Right renal cortex interstitium (tissue), 3 donors: ENCODE results near the gene HDAC1. TPM values are rescaled to one million over a fixed set of nuclear protein-coding genes. Genes with fewer than 3 reads are reported as not detected.
"Not testable (repeated sequence)": the region's sequence is repeated elsewhere in the genome, so short reads cannot be mapped to it uniquely, and the experiment has no call there.

Experiments
- DNase-seq, 3 donors: peaks; one replicate each; pipeline ENCODE4 v3.0.0-alpha.2; 2013; ENCODE audit warnings: low read depth in 3 of 3, low spot score in 2 of 3
- polyA plus RNA-seq, 3 donors: library from polyadenylated mRNA; unstranded; fragments of 120-200 nt; gene quantifications; one replicate each; pipeline ENCODE4 v1.2.1, GENCODE V29; 2013; ENCODE audit not compliant: insufficient read length in 3 of 3

The HDAC1 gene
- polyA plus RNA-seq, 3 donors, result 173 to 203 (median 193) TPM

DNA sequence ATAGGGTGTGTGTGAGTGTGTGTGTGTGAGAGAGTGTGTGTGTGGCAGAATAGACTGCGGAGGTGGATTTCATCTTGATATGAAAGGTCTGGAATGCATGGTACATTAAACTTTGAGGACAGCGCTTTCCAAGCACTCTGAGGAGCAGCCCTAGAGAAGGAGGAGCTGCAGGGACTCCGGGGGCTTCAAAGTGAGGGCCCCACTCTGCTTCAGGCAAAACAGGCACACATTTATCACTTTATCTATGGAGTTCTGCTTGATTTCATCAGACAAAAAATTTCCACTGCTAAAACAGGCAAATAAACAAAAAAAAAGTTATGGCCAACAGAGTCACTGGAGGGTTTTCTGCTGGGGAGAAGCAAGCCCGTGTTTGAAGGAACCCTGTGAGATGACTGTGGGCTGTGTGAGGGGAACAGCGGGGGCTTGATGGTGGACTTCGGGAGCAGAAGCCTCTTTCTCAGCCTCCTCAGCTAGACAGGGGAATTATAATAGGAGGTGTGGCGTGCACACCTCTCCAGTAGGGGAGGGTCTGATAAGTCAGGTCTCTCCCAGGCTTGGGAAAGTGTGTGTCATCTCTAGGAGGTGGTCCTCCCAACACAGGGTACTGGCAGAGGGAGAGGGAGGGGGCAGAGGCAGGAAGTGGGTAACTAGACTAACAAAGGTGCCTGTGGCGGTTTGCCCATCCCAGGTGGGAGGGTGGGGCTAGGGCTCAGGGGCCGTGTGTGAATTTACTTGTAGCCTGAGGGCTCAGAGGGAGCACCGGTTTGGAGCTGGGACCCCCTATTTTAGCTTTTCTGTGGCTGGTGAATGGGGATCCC is 18.3 kb upstream of the HDAC1 start:
- DNase-seq, result no peak

DNA sequence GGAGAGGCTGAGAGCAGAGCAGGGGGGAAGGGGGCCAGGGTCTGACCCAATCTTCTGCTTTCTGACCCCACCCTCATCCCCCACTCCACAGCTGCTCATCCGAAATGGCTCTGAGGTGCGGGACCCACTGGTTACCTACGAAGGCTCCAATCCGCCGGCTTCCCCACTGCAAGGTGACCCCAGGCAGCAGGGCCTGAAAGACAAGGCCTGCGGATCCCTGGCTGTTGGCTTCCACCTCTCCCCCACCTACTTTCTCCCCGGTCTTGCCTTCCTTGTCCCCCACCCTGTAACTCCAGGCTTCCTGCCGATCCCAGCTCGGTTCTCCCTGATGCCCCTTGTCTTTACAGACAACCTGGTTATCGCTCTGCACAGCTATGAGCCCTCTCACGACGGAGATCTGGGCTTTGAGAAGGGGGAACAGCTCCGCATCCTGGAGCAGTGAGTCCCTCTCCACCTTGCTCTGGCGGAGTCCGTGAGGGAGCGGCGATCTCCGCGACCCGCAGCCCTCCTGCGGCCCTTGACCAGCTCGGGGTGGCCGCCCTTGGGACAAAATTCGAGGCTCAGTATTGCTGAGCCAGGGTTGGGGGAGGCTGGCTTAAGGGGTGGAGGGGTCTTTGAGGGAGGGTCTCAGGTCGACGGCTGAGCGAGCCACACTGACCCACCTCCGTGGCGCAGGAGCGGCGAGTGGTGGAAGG is 17.1 kb upstream of the HDAC1 start:
- no peak for DNase-seq

DNA sequence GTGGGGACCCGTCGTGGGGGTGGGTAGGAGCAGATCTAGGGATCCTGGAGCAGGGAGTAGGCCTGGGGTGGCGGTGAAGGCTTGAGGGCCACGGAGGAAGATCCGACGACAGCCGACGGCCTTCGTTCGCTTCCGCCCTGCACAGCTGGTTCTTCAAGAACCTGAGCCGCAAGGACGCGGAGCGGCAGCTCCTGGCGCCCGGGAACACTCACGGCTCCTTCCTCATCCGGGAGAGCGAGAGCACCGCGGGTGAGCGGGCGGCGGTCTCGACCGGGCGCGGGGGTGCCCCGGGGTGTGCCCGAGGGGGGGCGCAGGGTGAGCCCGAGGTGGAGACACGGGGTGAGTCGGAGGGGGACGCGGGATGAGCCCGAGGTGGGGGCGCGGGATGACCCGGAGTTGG is 16.5 kb upstream of the HDAC1 start:
- no peak for DNase-seq

DNA sequence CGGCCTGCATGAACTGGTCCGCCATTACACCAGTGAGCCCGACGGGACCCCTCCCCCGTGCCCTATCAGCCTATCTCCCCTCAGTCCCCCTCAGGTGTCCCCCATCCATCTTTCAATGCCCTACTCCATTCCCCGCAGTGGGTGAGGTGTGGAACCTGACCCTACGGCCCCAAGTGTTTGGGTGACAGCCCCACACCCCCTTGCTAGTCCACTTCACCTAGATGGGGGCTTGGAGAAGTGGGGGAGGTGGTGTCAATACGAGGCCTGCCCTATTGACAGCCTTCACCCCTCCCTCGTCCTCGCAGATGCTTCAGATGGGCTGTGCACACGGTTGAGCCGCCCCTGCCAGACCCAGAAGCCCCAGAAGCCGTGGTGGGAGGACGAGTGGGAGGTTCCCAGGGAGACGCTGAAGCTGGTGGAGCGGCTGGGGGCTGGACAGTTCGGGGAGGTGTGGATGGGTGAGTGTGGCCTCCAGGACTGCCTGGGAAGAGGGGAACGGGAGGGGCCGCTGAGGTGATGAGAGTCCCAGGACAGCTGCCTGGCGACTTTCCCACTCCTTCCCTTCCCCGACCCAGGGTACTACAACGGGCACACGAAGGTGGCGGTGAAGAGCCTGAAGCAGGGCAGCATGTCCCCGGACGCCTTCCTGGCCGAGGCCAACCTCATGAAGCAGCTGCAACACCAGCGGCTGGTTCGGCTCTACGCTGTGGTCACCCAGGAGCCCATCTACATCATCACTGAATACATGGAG is 15.7 kb upstream of the HDAC1 start:
- DNase-seq, result no peak

DNA sequence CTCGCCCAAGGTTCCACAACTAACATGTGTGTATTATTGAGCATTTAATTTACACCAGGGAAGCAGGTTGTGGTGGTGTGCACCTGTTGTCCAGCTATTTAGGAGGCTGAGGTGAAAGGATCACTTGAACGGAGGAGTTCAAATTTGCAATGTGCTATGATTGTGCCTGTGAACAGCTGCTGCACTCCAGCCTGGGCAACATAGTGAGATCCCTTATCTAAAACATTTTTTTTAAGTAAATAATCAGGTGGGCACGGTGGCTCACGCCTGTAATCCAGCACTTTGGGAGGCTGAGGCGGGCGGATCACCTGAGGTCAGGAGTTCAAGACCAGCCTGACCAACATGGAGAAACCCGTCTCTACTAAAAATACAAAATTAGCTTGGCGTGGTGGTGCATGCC is 7.1 kb upstream of the HDAC1 start:
- DNase-seq, result not testable (repeated sequence)

DNA sequence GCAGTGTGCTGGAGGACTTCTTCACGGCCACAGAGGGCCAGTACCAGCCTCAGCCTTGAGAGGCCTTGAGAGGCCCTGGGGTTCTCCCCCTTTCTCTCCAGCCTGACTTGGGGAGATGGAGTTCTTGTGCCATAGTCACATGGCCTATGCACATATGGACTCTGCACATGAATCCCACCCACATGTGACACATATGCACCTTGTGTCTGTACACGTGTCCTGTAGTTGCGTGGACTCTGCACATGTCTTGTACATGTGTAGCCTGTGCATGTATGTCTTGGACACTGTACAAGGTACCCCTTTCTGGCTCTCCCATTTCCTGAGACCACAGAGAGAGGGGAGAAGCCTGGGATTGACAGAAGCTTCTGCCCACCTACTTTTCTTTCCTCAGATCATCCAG is 6.2 kb upstream of the HDAC1 start:
- no peak for DNase-seq

DNA sequence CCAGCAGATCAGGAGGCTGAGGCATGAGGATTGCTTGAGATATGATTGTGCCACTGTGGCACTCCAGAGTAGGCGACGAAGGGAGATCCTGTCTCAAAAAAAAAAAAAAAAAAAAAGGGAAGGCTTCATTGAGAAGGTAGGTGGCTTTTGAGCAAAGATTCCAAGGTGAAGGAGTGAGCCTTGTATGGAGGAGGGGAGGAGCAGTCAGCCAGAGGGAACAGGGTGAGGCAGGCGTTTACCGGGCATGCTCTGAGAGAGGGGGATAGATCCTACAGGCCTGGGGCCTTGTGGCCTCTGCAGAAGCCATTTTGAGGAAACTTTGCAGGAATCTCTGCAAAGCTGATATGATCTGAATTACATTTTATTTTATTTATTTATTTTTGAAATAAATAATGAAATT is 5.1 kb upstream of the HDAC1 start:
- no peak for DNase-seq

DNA sequence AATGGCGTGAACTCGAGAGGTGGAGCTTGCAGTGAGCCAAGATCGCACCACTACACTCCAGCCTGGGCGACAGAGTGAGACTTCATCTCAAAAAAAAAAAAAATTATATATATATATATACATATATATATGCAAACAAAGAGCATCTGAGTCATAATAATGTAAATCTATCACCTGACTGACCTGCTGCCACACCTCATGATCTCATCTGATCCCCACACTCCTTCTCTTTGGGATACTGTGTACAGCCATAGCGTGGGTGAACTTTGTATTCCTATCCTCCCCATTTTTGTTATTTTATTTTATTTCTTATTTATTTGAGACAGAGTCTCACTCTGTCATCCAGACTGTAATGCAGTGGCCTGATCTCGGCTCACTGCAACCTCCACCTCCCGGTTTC is 2.6 kb upstream of the HDAC1 start:
- DNase-seq, result no peak

DNA sequence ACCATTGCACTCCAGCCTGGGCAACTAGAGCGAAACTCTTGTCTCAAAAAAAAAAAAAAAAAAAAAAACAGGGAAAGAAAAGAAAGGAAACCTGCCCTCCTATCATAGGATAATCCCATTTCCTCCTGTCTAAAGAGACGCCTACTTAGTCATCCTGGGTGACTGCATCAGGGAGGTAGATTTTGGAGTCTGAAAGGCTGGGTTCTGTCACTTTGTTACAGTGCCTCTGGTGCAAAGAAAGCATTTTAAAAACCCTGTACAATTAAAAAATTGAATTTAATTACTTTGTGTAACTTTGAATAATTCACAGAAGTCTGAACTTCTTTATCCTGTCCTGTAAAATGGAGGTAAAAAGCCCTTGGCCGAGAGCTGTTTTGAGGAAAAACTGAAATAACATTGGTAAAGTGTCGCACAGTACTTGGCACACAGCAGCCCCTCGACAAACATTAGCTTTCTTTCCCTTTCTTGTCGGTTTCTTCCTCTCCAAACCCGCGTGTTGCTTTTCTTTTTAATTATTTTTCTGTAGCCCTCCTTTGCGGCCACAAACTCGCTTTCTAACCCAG is 657 bp upstream of the HDAC1 start:
- DNase-seq, result no peak

DNA sequence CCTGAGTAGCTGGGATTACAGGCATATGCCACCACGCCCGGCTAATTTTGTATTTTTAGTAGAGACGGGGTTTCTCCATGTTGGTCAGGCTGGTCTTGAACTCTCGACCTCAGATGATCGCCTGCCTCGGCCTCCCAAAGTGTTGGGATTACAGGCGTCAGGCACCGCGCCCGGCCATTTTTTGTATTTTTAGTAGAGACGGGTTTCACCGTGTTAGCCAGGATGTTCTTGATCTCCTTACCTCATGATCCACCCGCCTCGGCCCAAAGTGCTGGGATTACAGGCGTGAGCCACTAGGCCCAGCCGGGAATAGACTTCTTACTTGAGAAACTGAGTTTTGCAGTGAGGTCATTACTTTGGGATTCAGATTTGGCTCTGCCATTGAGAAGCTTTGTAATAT is 6.3 kb downstream of the HDAC1 start:
- DNase-seq, result not testable (repeated sequence)

DNA sequence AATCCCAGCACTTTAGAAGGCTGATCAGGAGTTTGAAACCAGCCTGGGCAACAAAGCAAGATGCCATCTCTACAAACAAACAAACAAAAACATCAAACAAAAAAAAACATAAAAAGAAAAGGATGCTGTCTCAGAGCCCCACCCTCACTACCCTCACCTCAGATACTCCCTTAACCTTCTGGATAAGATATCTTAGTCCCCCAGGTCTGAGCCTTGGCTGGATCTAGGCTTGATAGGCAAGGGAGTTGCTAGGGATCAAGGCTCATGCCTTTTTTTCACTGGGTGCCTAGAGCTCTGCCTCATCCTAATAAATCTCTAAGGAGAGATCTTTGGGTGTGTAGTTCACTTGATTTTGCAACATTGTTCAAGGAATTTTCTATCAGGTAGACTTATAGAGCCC is 7.4 kb downstream of the HDAC1 start:
- no peak for DNase-seq

DNA sequence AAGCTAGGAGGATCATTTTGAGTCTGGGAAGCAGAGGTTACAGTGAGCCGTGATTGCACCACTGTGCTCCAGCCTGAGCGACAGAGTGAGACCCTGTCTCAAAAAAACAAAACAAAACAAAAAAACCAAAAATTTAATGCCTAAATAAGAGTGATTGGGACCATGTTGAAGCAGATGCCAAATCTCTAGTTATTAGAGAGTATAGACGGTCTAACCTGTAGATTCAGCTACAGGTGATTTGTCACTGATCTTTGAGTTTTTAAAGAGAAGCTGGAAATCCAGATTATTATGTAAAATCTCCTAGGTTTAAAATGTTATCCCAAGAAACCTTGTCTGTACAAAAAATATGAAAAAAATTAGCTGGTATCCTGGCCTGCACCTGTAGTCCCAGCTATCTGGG is 11.5 kb downstream of the HDAC1 start:
- DNase-seq, result no peak

DNA sequence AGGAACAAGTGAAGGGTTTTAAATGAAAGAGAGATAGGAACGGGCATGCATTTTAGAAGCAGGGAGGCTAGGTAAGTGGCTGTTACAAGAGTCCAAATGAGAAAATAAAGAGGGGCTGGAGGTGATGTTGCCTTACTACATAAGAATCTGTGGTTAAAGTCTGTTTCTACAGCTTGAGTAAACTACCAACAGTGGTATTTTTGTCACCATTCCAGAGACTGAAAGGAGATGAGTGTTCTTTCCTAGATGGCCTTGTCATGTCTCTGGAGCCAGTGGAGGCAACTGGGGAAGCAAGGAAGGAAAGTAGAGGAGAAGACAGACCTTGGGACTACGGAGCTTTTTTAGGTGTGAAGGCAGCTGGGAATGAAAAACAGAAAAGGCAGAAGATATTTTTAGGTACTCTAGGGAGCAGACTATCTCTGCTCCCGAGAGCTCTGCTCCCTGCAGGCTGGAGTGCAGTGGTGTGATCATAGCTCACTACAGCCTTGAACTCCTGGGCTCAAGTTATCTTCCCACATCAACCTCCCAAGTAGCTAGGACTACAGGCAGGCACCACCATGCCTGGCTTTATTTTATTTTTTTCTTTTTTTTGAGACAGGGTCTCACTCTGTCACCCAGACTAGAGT is 12.2 kb downstream of the HDAC1 start:
- no peak for DNase-seq

DNA sequence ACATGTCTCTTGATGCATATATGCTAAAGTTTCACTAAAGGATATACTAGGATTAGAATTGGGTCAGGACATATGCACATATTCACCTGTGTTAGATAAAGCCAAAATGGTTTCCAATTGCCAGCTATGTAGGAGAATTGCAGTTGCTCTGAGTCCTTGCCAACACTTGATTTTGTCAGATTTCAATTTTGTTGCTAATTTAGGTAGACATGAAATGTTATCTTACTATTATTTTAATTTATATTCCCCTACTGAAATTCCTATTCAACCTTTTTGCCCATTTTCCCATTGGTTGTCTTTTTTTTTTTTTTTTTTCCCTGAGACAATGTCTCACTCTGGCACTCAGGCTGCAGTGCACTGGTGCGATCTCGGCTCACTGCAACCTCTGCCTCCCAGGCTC is 13.4 kb downstream of the HDAC1 start:
- no peak for DNase-seq

DNA sequence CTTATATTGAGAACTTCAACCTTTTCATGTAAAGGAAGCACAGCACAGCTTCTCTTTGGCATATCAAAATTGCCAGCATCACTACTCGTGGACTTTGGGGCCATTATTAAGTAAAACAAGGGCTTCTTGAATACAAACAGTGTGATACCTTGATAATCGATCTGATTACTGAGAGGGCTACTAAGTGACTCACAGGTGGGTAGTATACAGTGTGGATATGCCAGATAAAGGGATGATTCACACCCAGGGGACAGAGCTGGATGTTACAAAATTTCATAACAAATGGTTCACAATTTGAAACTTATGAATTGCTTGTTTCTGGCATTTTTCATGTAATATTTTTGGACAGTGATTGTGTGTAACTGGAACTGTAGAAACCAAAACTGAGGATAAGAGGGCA is 15.4 kb downstream of the HDAC1 start:
- no peak for DNase-seq

DNA sequence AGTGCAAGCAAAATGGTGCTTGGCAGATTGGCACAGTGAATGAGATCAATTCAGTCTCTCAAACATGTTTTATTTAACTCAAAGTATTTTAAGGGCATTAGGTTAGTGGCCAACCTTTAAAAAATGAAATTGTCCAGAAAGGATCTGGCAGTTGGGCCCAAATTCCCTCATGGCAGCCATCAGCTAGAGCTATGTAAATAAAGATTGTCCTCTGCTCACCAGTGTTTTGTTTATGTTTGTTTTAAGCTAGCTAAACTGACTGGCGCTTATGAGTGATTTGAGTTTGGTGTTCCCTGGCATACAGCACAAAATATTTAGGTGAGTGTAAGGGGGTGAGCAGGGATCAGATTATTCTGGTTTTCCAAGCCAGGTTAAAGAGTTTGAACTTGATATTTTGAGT is 18.1 kb downstream of the HDAC1 start:
- DNase-seq, result no peak

DNA sequence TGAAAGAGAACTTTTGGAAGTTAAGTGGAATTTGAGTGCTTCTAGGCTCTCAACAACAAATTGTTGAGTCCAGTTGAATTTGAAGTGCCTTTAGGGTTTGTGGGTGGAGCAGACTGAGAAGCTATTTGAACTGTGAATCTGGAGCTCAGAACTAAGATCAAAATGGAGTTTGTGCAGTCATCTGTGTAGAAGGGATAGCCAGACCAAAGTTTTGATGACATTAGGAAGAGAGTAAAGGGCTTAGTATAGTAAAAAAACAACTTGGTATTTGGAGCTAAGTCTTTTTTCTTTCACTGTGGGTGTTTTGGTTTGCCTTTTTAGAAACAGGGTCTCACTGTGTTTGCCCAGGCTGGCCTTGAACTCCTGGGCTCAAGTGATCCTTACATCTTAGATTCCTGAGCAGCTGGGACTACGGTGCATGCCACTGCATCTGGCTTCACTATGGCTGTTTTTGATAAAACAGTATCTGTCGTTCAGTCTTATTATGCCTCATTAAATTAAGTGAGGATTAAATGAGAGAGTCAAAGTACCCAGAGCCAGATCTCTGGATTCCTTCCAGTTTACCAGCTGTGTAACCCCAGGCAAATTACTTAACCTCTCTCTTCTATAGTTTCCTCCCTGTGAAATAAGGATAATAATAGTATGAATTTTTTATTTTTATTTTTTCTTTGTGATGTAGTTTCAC is 20.0 kb downstream of the HDAC1 start:
- no peak for DNase-seq

DNA sequence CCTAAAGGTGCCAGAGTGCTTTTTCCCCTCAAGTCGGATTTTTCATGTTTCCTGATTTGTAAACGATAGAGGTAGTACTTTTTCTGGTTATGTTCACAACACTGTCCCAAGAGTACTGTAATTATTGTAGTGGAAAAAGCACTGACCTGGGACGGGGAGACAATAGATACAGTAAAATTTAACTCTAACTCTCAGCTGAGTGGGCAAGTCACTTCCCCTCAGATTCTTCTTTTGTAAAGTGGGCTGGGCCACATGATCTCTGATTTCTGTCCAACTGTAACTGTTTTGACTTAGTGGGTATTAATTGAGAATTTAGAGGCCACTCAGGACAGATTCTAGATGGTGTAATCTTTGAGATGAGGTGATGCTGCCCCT is 25.0 kb downstream of the HDAC1 start:
- no peak for DNase-seq

DNA sequence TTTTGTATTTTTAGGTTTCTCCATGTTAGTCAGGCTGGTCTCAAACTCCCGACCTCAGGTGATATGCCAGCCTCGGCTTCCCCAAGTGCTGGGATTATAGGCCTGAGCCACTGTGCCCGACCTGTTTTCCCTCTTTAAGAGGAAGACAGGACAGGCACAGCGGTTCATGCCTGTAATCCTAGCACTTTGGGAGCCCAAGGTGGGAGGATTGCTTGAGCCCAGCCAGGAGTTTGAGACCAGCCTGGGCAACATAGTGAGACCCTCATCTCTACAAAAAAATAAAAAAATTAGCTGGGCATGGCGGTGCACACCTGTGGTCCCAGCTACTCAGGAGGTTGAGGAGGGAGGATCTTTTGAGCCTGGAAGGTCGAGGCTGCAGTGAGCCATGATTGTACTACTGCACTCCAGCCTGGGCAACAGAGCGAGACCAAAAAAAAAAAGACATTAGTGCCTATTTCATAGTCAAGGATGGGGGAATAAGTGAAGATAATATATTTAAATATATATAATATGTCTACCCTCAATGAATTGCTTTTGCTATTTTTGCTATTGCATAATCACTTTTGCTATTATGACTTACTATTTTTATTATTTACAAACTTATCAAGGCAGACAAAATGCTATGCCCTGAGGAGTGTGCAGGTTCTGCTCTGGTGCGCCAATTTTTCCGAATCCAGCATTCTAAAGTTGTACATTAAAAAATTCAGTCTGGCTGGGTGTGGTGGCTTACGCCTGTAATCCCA is 26.4 kb downstream of the HDAC1 start:
- no peak for DNase-seq
